Midbrain (tissue), 1 donor: Measurements from ENCODE around the gene PRTN3.

Experiments used
- DNase-seq: peaks from one replicate; lab custom pipeline; 2025; lab: John Stamatoyannopoulos, UW

Gene PRTN3

GRCh38 chr19:840519-841206, at the start of gene PRTN3:
PRTN3 (plus strand) TSS chr19:840999; CDS start chr19:841009, 10 bp downstream.
- no peak for DNase-seq

- DNase-seq = no peak
Measured at GRCh38 chr19:791007-791566, 49.7 kb upstream of the PRTN3 start.

GRCh38 chr19:791567-792305, 49.1 kb upstream of the PRTN3 start:
- no peak for DNase-seq

GRCh38 chr19:792306-792885, 48.4 kb upstream of the PRTN3 start:
- no peak for DNase-seq

- no peak for DNase-seq
Measured at GRCh38 chr19:793806-794205, 47.0 kb upstream of the PRTN3 start.

GRCh38 chr19:795073-795611, 45.7 kb upstream of the PRTN3 start:
- peak; percentile 30 for DNase-seq

GRCh38 chr19:795691-796581, 44.9 kb upstream of the PRTN3 start:
- DNase-seq = no peak

GRCh38 chr19:796692-797527, 43.9 kb upstream of the PRTN3 start, which contains the start of gene PTBP1:
PTBP1 (plus strand) TSS chr19:797452; CDS start chr19:797498, 46 bp downstream.
- peak; percentile 100 for DNase-seq

GRCh38 chr19:797528-798414, 43.0 kb upstream of the PRTN3 start:
- peak; percentile 81 for DNase-seq

- no peak for DNase-seq
Measured at GRCh38 chr19:798415-799075, 42.3 kb upstream of the PRTN3 start.

GRCh38 chr19:799076-799881, 41.5 kb upstream of the PRTN3 start:
- DNase-seq = no peak

- DNase-seq = no peak
Measured at GRCh38 chr19:800360-801029, 40.3 kb upstream of the PRTN3 start.

GRCh38 chr19:801030-801860, 39.6 kb upstream of the PRTN3 start:
- no peak for DNase-seq

- DNase-seq = no peak
Measured at GRCh38 chr19:801861-802497, 38.8 kb upstream of the PRTN3 start.

GRCh38 chr19:802498-803098, 38.2 kb upstream of the PRTN3 start:
- DNase-seq = no peak
